HG03159 (cell line): ENCODE data around the gene ZSCAN18.
"Not testable (repeated sequence)": the region's sequence is repeated elsewhere in the genome, so short reads cannot be mapped to it uniquely, and the experiment has no call there.

Experiments
- ATAC-seq: cut with Tn5 transposase; IDR thresholded peaks from one replicate; pipeline ENCODE4 v1.9.1; 2021; ENCODE audit warnings: mild to moderate bottlenecking, moderate library complexity; ENCODE audit not compliant: unreplicated experiment

The ZSCAN18 gene

GRCh38 chr19:58097781-58098681, at the start of gene ZSCAN18:
Gene ZSCAN18, minus strand, starts transcription at chr19:58098231. Its CDS starts 7,964 bp downstream, at chr19:58090267.
- ATAC-seq: no peak

GRCh38 chr19:58147475-58147874, 49.4 kb upstream of the ZSCAN18 start:
- not testable (repeated sequence) for ATAC-seq

- no peak for ATAC-seq
Observed at GRCh38 chr19:58145849-58146248, 47.8 kb upstream of the ZSCAN18 start.

GRCh38 chr19:58134244-58134643, 36.2 kb upstream of the ZSCAN18 start:
- ATAC-seq: no peak

GRCh38 chr19:58129284-58129683, 31.3 kb upstream of the ZSCAN18 start:
- ATAC-seq: no peak

GRCh38 chr19:58128041-58128685, 30.1 kb upstream of the ZSCAN18 start:
- ATAC-seq: no peak

- no peak for ATAC-seq
Observed at GRCh38 chr19:58123354-58123753, 25.3 kb upstream of the ZSCAN18 start.

- ATAC-seq: no peak
Observed at GRCh38 chr19:58118979-58119733, 21.1 kb upstream of the ZSCAN18 start.

- ATAC-seq: no peak
Observed at GRCh38 chr19:58117841-58118575, 20.0 kb upstream of the ZSCAN18 start.

GRCh38 chr19:58108546-58108817, 10.5 kb upstream of the ZSCAN18 start:
- ATAC-seq: no peak

- no peak for ATAC-seq
Observed at GRCh38 chr19:58107778-58108545, 9.9 kb upstream of the ZSCAN18 start.

GRCh38 chr19:58098682-58098998, 609 bp upstream of the ZSCAN18 start:
- no peak for ATAC-seq

- ATAC-seq: no peak
Observed at GRCh38 chr19:58097349-58097748, 682 bp downstream of the ZSCAN18 start.

GRCh38 chr19:58096884-58097283, 1.1 kb downstream of the ZSCAN18 start:
- ATAC-seq: no peak

GRCh38 chr19:58095328-58095727, 2.7 kb downstream of the ZSCAN18 start:
- no peak for ATAC-seq

GRCh38 chr19:58093071-58093470, 5.0 kb downstream of the ZSCAN18 start:
- no peak for ATAC-seq

- no peak for ATAC-seq
Observed at GRCh38 chr19:58091251-58091995, 6.6 kb downstream of the ZSCAN18 start.

GRCh38 chr19:58089846-58090245, 8.2 kb downstream of the ZSCAN18 start:
- ATAC-seq: no peak

- no peak for ATAC-seq
Observed at GRCh38 chr19:58088521-58089052, 9.4 kb downstream of the ZSCAN18 start.
